Esophagus mucosa (tissue), 1 donor: Measurements from ENCODE around the gene ARMC9. TPM values are rescaled to one million over a fixed set of nuclear protein-coding genes. Genes with fewer than 3 reads are reported as not detected.

Experiments used
- ATAC-seq: fragments of 200-7000 bp; cut with Tn5 transposase; one replicate; pipeline ENCODE4 v1.9.1; 2020
- total RNA-seq: library from RNA; stranded (reverse); gene quantifications from one replicate; pipeline ENCODE4 v1.2.4, GENCODE V29; 2023
- donor health status: DM: yes; HTN: yes; CAD: no.

ARMC9 gene
- total RNA-seq, 1 donor from 2014 or later = 1.2 TPM

- no peak for ATAC-seq
These were observed 5.7 kb downstream of the ARMC9 start for GRCh38 chr2:231204146-231204545.

- no peak for ATAC-seq
These were observed 6.2 kb downstream of the ARMC9 start for GRCh38 chr2:231204581-231204980.

GRCh38 chr2:231207734-231208133, 9.3 kb downstream of the ARMC9 start:
- no peak for ATAC-seq

- ATAC-seq = no peak
These were observed 12.4 kb downstream of the ARMC9 start for GRCh38 chr2:231210782-231211181.

GRCh38 chr2:231211486-231211885, 13.1 kb downstream of the ARMC9 start:
- ATAC-seq = no peak

GRCh38 chr2:231212329-231212845, 14.0 kb downstream of the ARMC9 start:
- ATAC-seq = no peak

GRCh38 chr2:231213931-231214642, 15.7 kb downstream of the ARMC9 start:
- ATAC-seq = no peak

- no peak for ATAC-seq
These were observed 19.9 kb downstream of the ARMC9 start for GRCh38 chr2:231218366-231218765.

- ATAC-seq = no peak
These were observed 20.9 kb downstream of the ARMC9 start for GRCh38 chr2:231219289-231219688.

GRCh38 chr2:231221761-231222160, 23.3 kb downstream of the ARMC9 start:
- ATAC-seq = no peak

- no peak for ATAC-seq
These were observed 24.0 kb downstream of the ARMC9 start for GRCh38 chr2:231222318-231223000.

- ATAC-seq = no peak
These were observed 24.6 kb downstream of the ARMC9 start for GRCh38 chr2:231223001-231223375.

- no peak for ATAC-seq
These were observed 25.1 kb downstream of the ARMC9 start for GRCh38 chr2:231223458-231223976.

- peak; percentile 96 for ATAC-seq
These were observed 29.1 kb downstream of the ARMC9 start for GRCh38 chr2:231227310-231228162.

- ATAC-seq = peak; percentile 30
These were observed 29.8 kb downstream of the ARMC9 start for GRCh38 chr2:231228223-231228622.

- ATAC-seq = no peak
These were observed 30.6 kb downstream of the ARMC9 start for GRCh38 chr2:231228974-231229529.

- ATAC-seq = no peak
These were observed 36.8 kb downstream of the ARMC9 start for GRCh38 chr2:231235217-231235616.

GRCh38 chr2:231238689-231239088, 40.3 kb downstream of the ARMC9 start:
- ATAC-seq = no peak

- no peak for ATAC-seq
These were observed 41.3 kb downstream of the ARMC9 start for GRCh38 chr2:231239751-231240150.

- no peak for ATAC-seq
These were observed 43.5 kb downstream of the ARMC9 start for GRCh38 chr2:231241755-231242507.

GRCh38 chr2:231243866-231244265, 45.4 kb downstream of the ARMC9 start:
- no peak for ATAC-seq
